ENCODE results near the gene MATN4. TPM values are rescaled to one million over a fixed set of nuclear protein-coding genes. Genes with fewer than 3 reads are reported as not detected.
A peak's percentile ranks its signal among the peaks of the same experiment; 100 is the strongest.

Gene MATN4
- total and polyA plus RNA-seq, 4 donors, result 0.18 to 0.69 (median 0.42) TPM; not detected in 1

DNA sequence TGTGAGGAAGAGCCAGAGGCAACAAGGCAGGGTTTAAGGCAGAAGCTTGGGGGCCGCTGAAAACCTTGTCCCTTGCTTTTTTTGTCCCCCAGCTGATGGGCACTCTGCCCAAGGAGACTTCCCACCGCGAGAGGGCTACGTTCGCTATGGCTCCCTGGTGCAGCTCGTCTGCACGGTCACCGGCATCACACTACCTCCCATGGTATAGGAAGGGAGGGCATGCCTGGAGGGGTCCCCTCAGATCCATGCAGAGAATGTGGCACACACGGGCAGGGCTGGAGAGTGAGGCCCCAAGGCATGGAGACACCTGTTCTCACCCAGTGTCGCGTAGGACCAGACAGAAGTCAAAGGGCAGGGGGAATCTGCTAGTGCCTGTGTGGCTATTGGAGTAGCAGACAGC is 5.8 kb upstream of the MATN4 start:
- Histone ChIP-seq H3K9me3 (ENCODE audit: control insufficient read depth, low read length) (no peaks in the 10 kb centered on the region), H3K27me3 (ENCODE audit: control insufficient read depth in 1 of 2, insufficient read depth in 2 of 2, low read length in 1 of 2) (no peaks in the 10 kb centered on the region), H3K4me1 (ENCODE audit: control insufficient read depth in 1 of 2, insufficient read depth in 2 of 2, low read length in 2 of 2) (no peaks in the 10 kb centered on the region), H3K27ac (ENCODE audit: low read depth in 1 of 2, low read length in 2 of 2) (no peak overlapping the region), H3K36me3 (ENCODE audit: control insufficient read depth in 1 of 2, insufficient read depth in 2 of 2, low read length in 1 of 2) (no peaks in the 10 kb centered on the region), H3K4me3 (ENCODE audit: low read length in 2 of 2) (no peak overlapping the region)
- DNase-seq (peak in 1 of 2 donors; percentile 64), ATAC-seq (ENCODE audit: low FRiP score) (no peak)
- intact Hi-C loops (cut with DNase I), result no loop called here
- WGBS, 2 donors, result 79% methylated on average over 11 of the region's 11 CpGs

DNA sequence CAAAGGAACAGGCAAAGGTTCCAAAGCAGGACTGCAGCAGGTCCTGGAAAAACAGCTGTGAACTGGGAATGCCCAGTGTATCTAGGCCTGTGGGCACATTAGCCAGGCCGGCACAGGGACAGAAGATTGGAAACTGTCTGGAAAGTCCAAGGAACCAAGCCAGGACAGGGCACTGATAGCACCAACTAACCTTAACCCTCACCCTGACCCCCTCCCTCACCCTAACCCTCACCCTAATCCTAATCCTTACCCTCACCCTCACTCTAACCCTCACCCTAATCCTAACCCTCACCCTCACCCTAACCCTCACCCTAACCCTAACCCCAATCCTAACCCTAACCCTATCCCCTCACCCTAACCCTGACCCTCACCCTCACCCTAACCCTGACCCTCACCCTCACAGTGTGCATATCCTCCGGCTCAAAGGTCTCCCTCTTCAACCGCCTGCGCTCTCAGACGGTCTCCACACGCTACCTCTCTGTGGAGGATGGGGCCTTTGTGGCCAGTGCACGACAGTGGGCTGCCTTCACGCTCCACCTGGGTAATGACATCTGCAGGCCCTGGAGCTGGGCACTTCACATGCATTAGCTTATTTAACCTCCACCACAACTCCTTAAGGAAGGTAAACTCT is 5.1 kb upstream of the MATN4 start:
- no peak overlapping the region for H3K27ac ChIP-seq (ENCODE audit: low read depth in 1 of 2, low read length in 2 of 2)
- no peak overlapping the region for H3K4me3 ChIP-seq (ENCODE audit: low read length in 2 of 2)
- no peaks in the 10 kb centered on the region for H3K36me3 ChIP-seq (ENCODE audit: control insufficient read depth in 1 of 2, insufficient read depth in 2 of 2, low read length in 1 of 2)
- H3K27me3 ChIP-seq (ENCODE audit: control insufficient read depth in 1 of 2, insufficient read depth in 2 of 2, low read length in 1 of 2), result no peaks in the 10 kb centered on the region
- no peak for ATAC-seq (ENCODE audit: low FRiP score)
- H3K9me3 ChIP-seq (ENCODE audit: control insufficient read depth, low read length), result no peaks in the 10 kb centered on the region
- intact Hi-C loops (cut with DNase I), result no loop called here
- WGBS, 2 donors, result 95% methylated on average over 8 of the region's 8 CpGs
- no peaks in the 10 kb centered on the region for H3K4me1 ChIP-seq (ENCODE audit: control insufficient read depth in 1 of 2, insufficient read depth in 2 of 2, low read length in 2 of 2)
- peak in 1 of 2 donors; percentile 35 for DNase-seq

DNA sequence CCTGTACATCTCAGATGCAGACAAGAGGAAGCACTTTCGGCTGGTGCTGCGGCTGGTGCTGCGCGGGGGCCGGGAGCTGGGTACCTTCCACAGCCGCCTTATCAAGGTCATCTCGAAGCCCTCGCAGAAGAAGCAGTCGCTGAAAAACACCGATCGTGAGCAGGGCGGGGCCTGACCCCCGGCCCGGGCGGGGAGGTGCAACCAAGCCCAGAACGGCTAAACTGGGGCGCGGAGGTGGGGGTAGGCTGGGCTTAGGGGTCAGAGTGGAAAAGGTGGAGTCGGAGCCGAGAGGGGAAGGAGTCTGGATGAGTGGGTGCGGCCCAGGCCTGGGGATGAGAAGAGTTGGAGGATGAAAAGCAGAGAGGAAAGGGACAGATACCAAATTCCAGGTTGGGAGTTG is 4.1 kb upstream of the MATN4 start:
- intact Hi-C loops (cut with DNase I), result no loop called here
- no peaks in the 10 kb centered on the region for H3K9me3 ChIP-seq (ENCODE audit: control insufficient read depth, low read length)
- H3K27me3 ChIP-seq (ENCODE audit: control insufficient read depth in 1 of 2, insufficient read depth in 2 of 2, low read length in 1 of 2), result no peaks in the 10 kb centered on the region
- no peak overlapping the region for H3K27ac ChIP-seq (ENCODE audit: low read depth in 1 of 2, low read length in 2 of 2)
- 59 to 63% methylated on average over 21 of the region's 21 CpGs for whole genome bisulfite sequencing, 2 donors
- peak in 1 of 2 donors; percentile 72 for DNase-seq
- ATAC-seq (ENCODE audit: low FRiP score), result no peak
- no peaks in the 10 kb centered on the region for H3K36me3 ChIP-seq (ENCODE audit: control insufficient read depth in 1 of 2, insufficient read depth in 2 of 2, low read length in 1 of 2)
- no peaks in the 10 kb centered on the region for H3K4me1 ChIP-seq (ENCODE audit: control insufficient read depth in 1 of 2, insufficient read depth in 2 of 2, low read length in 2 of 2)
- H3K4me3 ChIP-seq (ENCODE audit: low read length in 2 of 2), result no peak overlapping the region

DNA sequence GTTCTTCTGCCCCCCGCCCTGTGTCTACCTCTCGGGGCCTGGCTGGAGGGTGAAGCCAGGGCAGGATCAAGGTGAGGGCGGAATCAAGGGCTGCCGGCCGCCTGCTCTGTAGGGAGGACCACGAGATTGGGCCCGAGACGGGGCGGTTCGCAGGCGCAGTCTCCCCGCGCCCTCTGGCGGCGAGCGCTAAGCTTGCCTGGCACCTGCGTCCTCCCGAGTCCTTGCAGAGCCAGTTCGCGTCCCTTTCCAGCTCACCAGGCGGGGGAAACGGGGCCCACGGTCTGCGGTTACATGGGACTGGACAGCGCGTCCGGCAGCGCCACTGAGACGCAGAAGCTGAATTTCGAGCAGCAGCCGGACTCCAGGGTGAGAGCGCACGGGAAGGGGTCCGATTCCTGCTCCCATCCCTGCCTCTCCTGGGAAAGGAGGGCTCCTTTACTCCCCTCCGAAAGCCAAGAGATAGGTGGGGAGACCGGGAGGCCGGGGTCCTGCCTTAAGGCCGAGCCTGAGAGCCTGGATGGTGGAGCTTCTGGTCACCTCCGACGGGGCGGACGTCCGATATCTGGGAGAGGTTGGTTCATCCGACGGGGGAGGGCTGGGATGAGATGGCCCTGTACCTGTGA is 3.6 kb upstream of the MATN4 start:
- H3K27me3 ChIP-seq (ENCODE audit: control insufficient read depth in 1 of 2, insufficient read depth in 2 of 2, low read length in 1 of 2), result no peaks in the 10 kb centered on the region

DNA sequence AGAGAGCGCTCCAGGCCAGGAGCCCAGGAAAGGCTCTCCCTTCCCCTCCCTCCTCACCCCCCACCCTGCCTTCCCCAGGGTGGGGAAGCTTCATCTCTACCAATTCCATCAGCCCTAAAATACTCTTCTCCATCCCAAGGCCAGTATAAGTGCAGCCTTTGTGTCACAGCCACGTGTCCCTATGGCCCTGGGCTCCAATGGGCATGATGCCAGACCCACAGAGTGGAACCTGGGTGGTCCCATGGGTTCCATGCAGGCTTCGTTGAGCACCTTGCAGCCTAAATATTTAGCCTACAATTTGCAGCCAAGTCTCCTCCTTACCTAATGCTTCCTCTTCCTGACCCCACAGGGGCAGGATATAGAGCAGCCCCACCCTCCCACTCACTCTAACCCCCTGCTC is 976 bp upstream of the MATN4 start:
- peak in 1 of 2 donors; percentile 31 for DNase-seq
- Histone ChIP-seq H3K4me1 (ENCODE audit: control insufficient read depth in 1 of 2, insufficient read depth in 2 of 2, low read length in 2 of 2) (no peaks in the 10 kb centered on the region), H3K27ac (ENCODE audit: low read depth in 1 of 2, low read length in 2 of 2) (no peak overlapping the region), H3K36me3 (ENCODE audit: control insufficient read depth in 1 of 2, insufficient read depth in 2 of 2, low read length in 1 of 2) (no peaks in the 10 kb centered on the region), H3K9me3 (ENCODE audit: control insufficient read depth, low read length) (no peaks in the 10 kb centered on the region), H3K4me3 (ENCODE audit: low read length in 2 of 2) (no peak overlapping the region), H3K27me3 (ENCODE audit: control insufficient read depth in 1 of 2, insufficient read depth in 2 of 2, low read length in 1 of 2) (no peaks in the 10 kb centered on the region)
- no peak for ATAC-seq (ENCODE audit: low FRiP score)
- 77 to 85% methylated on average over 3 of the region's 3 CpGs for WGBS, 2 donors
- intact Hi-C loops (cut with DNase I), result no loop called here

More for the DNA sequence above, 3.6 kb upstream of the MATN4 start:
- intact Hi-C loops (cut with DNase I), result no loop called here
- no peak overlapping the region for H3K27ac ChIP-seq (ENCODE audit: low read depth in 1 of 2, low read length in 2 of 2)
- no peaks in the 10 kb centered on the region for H3K4me1 ChIP-seq (ENCODE audit: control insufficient read depth in 1 of 2, insufficient read depth in 2 of 2, low read length in 2 of 2)
- peak; percentile 71 to 88 for DNase-seq
- no peak for ATAC-seq (ENCODE audit: low FRiP score)
- no peaks in the 10 kb centered on the region for H3K9me3 ChIP-seq (ENCODE audit: control insufficient read depth, low read length)
- no peak overlapping the region for H3K4me3 ChIP-seq (ENCODE audit: low read length in 2 of 2)
- WGBS, 2 donors, result 20% methylated on average over 40 to 45 of the region's 45 CpGs
- no peaks in the 10 kb centered on the region for H3K36me3 ChIP-seq (ENCODE audit: control insufficient read depth in 1 of 2, insufficient read depth in 2 of 2, low read length in 1 of 2)

DNA sequence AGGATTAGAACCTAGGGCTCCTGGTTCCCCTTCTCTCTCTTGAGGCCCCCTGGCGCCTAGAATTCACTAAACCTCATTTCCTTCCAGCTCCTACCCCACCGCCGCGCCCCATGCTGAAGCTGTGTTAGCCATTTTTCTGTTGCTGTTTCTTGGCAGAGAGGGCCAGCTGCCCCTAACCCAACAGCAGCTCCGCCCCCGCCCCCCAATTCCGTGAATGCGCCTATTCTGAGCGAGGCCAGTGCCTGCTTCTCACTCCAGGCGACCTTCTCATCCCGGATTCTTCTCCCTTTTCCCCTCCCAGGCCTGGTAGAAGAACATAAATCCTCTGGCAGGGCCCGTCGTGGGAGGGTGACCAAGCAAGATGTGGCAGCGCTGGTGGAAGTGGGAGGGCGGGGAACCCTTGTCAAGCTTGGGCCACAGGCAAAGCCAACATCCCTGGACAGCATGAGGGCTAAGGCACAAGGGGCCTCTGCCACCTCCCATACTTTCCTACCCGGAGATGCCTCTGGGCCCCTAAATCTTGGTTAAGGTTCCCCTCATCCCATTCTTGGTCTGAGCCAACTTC is 941 bp downstream of the MATN4 start:
- intact Hi-C loops (cut with DNase I), result no loop called here
- Histone ChIP-seq H3K36me3 (ENCODE audit: control insufficient read depth in 1 of 2, insufficient read depth in 2 of 2, low read length in 1 of 2) (no peaks in the 10 kb centered on the region), H3K4me1 (ENCODE audit: control insufficient read depth in 1 of 2, insufficient read depth in 2 of 2, low read length in 2 of 2) (no peaks in the 10 kb centered on the region), H3K27ac (ENCODE audit: low read depth in 1 of 2, low read length in 2 of 2) (no peak overlapping the region), H3K27me3 (ENCODE audit: control insufficient read depth in 1 of 2, insufficient read depth in 2 of 2, low read length in 1 of 2) (no peaks in the 10 kb centered on the region), H3K9me3 (ENCODE audit: control insufficient read depth, low read length) (no peaks in the 10 kb centered on the region), H3K4me3 (ENCODE audit: low read length in 2 of 2) (no peak overlapping the region)
- DNase-seq (peak in 1 of 2 donors; percentile 58), ATAC-seq (ENCODE audit: low FRiP score) (no peak)
- WGBS, 2 donors, result 59 to 62% methylated on average over 16 of the region's 16 CpGs

DNA sequence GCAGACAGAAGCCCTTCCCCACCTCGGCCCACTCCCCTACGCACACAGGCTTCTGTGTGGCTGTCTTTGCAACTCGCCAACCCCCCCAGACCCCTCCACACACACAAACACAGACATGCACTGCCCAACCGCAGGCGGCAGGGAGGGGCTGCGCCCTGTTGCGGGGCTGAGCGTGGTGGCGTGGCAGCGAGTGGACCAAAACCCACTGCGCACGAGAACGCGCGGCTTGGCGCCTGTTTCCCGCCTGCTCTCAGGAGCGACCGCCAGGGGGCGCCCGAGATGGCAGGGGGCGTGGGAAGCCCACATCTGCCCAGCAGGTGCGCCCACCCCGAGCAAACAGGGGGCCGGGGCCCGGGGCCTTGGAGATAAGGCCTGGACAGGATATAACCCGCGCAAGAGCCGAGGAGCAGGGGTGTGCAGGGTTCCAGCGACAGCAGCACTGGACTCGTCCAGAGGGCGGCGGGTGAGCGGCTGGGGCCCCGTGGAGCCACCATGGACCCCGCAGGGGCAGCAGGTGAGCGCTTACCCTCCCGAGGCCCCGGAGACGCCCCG is 1.6 kb downstream of the MATN4 start, which contains the start of gene RBPJL:
RBPJL (plus strand) TSS at position 410 of the 552 bp plus-strand sequence; CDS start at position 493, 83 bp downstream.
- DNase-seq (peak; percentile 46 to 81), ATAC-seq (ENCODE audit: low FRiP score) (peak; percentile 40)
- no peaks in the 10 kb centered on the region for H3K36me3 ChIP-seq (ENCODE audit: control insufficient read depth in 1 of 2, insufficient read depth in 2 of 2, low read length in 1 of 2)
- no peaks in the 10 kb centered on the region for H3K27me3 ChIP-seq (ENCODE audit: control insufficient read depth in 1 of 2, insufficient read depth in 2 of 2, low read length in 1 of 2)
- no peaks in the 10 kb centered on the region for H3K4me1 ChIP-seq (ENCODE audit: control insufficient read depth in 1 of 2, insufficient read depth in 2 of 2, low read length in 2 of 2)
- no peaks in the 10 kb centered on the region for H3K9me3 ChIP-seq (ENCODE audit: control insufficient read depth, low read length)
- no peak within 1 kb of the TSS for H3K27ac ChIP-seq (ENCODE audit: low read depth in 1 of 2, low read length in 2 of 2)
- WGBS, 2 donors, result 17 to 18% methylated on average over 41 of the region's 41 CpGs
- intact Hi-C loops (cut with DNase I), result no loop called here
- H3K4me3 ChIP-seq (ENCODE audit: low read length in 2 of 2), result no peak within 1 kb of the TSS

DNA sequence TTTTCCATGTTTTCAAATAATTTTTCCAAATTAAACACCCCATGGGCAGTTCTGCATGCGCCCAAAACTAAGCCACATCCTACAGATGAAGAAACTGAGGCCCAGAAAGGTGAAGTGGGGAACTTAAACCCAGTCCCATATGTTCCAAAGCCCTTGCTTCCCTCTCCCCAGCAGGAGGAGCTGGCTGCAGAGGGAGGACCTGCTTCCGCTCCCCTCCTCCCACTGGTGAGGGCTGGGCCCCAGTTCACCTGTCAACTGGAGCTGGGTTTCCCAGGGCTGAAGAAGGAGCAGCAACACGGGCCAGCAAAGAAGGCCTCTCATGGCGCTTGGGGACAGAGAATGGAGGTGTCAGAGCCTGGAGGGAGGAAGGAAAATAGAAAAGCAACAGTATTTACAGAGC is 2.8 kb downstream of the MATN4 start:
- H3K27me3 ChIP-seq (ENCODE audit: control insufficient read depth in 1 of 2, insufficient read depth in 2 of 2, low read length in 1 of 2), result no peaks in the 10 kb centered on the region
- H3K36me3 ChIP-seq (ENCODE audit: control insufficient read depth in 1 of 2, insufficient read depth in 2 of 2, low read length in 1 of 2), result no peaks in the 10 kb centered on the region
- no peak overlapping the region for H3K4me3 ChIP-seq (ENCODE audit: low read length in 2 of 2)
- H3K4me1 ChIP-seq (ENCODE audit: control insufficient read depth in 1 of 2, insufficient read depth in 2 of 2, low read length in 2 of 2), result no peaks in the 10 kb centered on the region
- H3K27ac ChIP-seq (ENCODE audit: low read depth in 1 of 2, low read length in 2 of 2), result no peak overlapping the region
- no peak for ATAC-seq (ENCODE audit: low FRiP score)
- DNase-seq, result peak in 1 of 2 donors; percentile 13
- H3K9me3 ChIP-seq (ENCODE audit: control insufficient read depth, low read length), result no peaks in the 10 kb centered on the region
- 67 to 72% methylated on average over 4 of the region's 4 CpGs for WGBS, 2 donors
- intact Hi-C loops (cut with DNase I), result no loop called here
